SK-N-SH treated with all-trans-retinoic acid at 6 μM for 48 hours (cell line): ENCODE results near the gene ATP2B3.

Source experiments
- ARNTL ChIP-seq: fragments of 450-650 bp; formaldehyde crosslinking; IDR thresholded peaks from 2 replicates; pipeline ENCODE4 v1.5.0; 2020; ENCODE audit warnings: low read depth, mild to moderate bottlenecking, moderate library complexity, borderline replicate concordance
- BACH2 ChIP-seq: fragments of 250-450 bp; sonication (Bioruptor Pico); IDR thresholded peaks from 2 replicates; pipeline ENCODE4 v1.9.0; 2021; ENCODE audit warnings: mild to moderate bottlenecking, borderline replicate concordance
- CSDC2 ChIP-seq: fragments of 250-450 bp; sonication (Bioruptor Pico); IDR thresholded peaks from 2 replicates; pipeline ENCODE4 v1.5.0; 2020; ENCODE audit warnings: mild to moderate bottlenecking, moderate library complexity
- GLIS3 ChIP-seq: fragments of 250-450 bp; sonication (Bioruptor Pico); IDR thresholded peaks from 2 replicates; pipeline ENCODE4 v1.5.0; 2020; ENCODE audit warnings: mild to moderate bottlenecking, moderate library complexity
- PATZ1 ChIP-seq: fragments of 250-450 bp; sonication (Bioruptor Pico); IDR thresholded peaks from 2 replicates; pipeline ENCODE4 v1.8.0; 2020; ENCODE audit warnings: mild to moderate bottlenecking, moderate library complexity, borderline replicate concordance
- RARB ChIP-seq: fragments of 250-450 bp; sonication (Bioruptor Pico); IDR thresholded peaks from 2 replicates; pipeline ENCODE4 v1.8.0; 2021; ENCODE audit warnings: mild to moderate bottlenecking, moderate library complexity
- SNAI2 ChIP-seq: fragments of 250-450 bp; sonication (Bioruptor Pico); IDR thresholded peaks from 2 replicates; pipeline ENCODE4 v1.5.0; 2020; ENCODE audit warnings: mild to moderate bottlenecking, moderate library complexity
- ZC3H10 ChIP-seq: fragments of 250-450 bp; sonication (Bioruptor Pico); IDR thresholded peaks from 2 replicates; pipeline ENCODE4 v1.5.1; 2021; ENCODE audit warnings: mild to moderate bottlenecking, moderate library complexity
- ZNF70 ChIP-seq: fragments of 450-650 bp; formaldehyde crosslinking; IDR thresholded peaks from 2 replicates; pipeline ENCODE4 v1.5.0; 2020; ENCODE audit warnings: mild to moderate bottlenecking, moderate library complexity
- ZNF8 ChIP-seq: fragments of 450-650 bp; formaldehyde crosslinking; IDR thresholded peaks from 2 replicates; pipeline ENCODE4 v1.5.0; 2020; ENCODE audit warnings: mild to moderate bottlenecking, moderate library complexity

GRCh38 chrX:153471663-153472280 is 45.7 kb upstream of the ATP2B3 start:
- TF ChIP-seq BACH2 (CRISPR knock-in tag): no peak
- TF ChIP-seq ZC3H10 (CRISPR knock-in tag): no peak
- TF ChIP-seq ZNF70 (CRISPR knock-in tag): no peak
- no peak for TF ChIP-seq CSDC2 (CRISPR knock-in tag)
- TF ChIP-seq ZNF8: no peak
- TF ChIP-seq ARNTL (CRISPR knock-in tag): no peak
- TF ChIP-seq SNAI2 (CRISPR knock-in tag): no peak
- no peak for TF ChIP-seq RARB (CRISPR knock-in tag)
- TF ChIP-seq PATZ1 (CRISPR knock-in tag): no peak
- no peak for TF ChIP-seq GLIS3 (CRISPR knock-in tag)
